HG02981 (cell line): ENCODE data around the gene TRABD2A.
"Not testable (repeated sequence)": the region's sequence is repeated elsewhere in the genome, so short reads cannot be mapped to it uniquely, and the experiment has no call there.

ENCODE experiments used
- ATAC-seq: cut with Tn5 transposase; IDR thresholded peaks from one replicate; pipeline ENCODE4 v1.9.1; 2021; ENCODE audit warnings: mild to moderate bottlenecking, moderate library complexity; ENCODE audit not compliant: unreplicated experiment

Gene TRABD2A

DNA sequence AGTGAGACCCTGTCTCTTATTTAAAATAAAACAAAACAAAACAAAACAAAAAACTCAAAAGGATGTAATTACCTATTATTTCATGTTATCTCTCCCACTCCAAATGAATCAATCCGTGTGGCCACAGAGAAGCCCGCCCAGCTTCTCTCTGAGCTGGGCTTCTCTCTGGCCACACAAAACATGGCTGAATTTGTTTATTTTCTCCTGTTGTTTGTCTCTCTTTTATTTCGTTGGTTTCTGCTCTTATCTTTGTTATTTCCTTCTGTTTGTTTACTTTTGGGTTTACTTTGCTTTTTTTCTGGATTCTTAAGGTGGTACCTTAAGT, 1.5 kb upstream of the TRABD2A start:
- ATAC-seq = no peak

DNA sequence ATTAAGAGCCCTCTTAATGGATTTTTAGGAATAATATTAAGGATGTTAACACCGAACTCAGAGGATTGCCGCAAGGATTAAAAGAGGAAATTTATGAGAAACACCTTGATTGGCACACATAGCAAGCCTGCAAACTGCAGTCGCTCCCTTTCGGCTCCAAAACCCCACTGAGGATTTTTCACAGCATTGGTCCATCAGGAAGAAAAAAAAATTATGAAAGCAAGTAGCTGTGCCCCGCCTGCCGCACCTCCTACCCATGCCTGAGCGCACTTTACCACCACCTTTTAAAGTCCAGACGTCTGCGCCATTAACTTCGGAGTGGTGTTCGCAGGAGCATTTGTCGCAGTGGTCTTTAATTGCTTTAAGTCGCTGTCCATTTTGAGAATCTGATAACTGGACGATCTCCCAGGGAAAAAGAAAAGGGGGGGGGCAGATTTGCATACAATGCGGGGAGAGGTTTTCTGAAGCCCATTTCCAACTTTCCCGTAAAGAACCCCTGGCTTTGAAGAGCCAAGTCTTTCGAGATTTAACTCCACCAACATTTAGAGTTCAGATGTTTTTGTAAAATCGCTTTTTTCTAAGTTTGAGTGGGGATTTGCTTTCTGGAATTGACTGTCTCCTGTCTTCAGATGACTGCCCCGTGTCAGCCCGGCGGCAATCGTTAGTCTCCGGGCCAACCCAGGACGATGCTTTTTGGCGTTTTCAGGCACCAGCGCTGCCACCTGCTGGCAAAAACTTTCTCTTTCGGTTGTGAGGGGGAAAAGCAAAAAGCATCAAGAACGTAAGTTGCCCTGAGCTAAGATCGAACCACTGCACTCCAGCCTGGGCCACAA, 913 bp upstream of the TRABD2A start:
- peak; percentile 55 for ATAC-seq

DNA sequence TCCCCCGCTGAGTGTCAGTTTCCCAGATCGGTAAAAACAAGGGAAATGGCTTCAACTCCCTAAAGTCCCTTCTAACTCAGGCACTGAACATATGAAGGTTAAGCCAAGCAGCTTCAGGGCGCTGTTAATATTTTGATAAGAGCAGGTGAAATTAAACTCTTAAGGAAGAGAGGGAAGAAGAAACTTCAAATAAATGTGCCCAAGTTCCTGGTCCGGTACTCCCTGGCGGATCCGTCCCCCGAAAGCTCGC, 564 bp downstream of the TRABD2A start:
- ATAC-seq = no peak

DNA sequence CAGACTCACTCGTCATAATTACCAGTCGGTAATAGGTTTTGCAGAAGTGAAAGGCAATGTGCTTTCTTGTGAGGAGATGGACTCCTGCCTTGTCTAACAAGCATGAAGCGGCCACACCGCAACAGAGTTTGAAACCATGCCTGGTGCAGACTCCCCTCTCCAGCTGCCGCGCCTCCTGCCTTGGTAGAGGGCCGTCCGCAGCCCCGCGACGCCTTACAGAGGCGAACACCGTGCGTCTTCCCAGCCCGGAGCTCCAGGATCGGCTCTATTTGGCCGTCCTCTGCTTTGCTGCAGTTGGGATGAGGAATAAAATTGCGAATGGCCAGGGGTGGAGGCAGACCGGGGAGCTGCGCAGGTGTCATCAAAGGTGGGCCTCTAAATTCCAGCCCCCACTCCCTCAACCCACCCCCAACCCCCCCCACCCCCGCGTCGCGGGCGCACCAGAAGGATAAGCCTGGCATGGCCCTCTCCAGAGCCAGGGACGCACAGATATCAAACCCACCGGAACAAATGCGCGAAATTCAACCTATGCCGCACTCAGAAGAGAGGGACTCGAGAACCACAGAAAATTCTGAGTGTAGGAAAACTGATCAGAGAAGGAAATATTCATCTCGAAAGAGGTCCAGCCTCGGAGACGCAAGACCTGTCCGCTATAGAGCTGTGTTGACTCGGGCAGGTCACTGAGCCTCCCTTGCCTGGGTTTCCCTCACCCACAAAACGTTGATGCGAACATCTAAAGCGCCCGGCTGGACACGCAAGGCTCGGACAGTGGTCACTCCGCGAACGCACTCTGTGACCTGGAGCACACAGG, 1.1 kb downstream of the TRABD2A start:
- ATAC-seq = peak; percentile 69

DNA sequence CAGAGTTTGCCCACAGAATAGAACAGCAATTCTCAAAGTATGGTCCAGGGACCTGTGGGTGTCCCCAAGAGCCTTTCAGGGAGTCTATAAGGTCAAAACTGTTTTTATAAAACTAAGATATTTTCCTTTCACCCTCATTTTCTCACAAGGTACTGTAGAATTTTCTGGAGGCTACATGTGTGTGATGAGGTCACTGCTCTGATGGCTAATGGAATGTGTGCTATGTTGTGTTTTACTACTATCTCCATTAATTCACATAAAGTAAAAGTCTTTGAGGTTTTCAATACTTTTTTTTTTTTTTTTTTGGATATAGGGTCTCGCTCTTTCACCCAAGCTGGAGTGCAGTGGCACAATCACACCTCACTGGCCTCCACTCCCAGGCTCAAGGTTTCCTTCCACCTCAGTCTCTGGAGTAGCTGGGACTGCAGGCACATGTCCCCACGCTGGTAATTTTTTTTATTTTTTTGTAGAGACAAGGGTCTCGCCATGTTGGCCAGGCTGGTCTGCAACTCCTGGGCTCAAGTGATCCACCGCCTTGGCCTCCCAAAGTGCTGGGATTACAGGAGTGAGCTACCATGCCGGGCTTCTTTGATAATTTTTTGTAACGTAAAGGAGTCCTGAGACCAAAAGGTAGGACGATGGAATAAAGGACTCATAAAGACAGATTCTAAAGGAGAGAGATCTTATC, 1.8 kb downstream of the TRABD2A start:
- no peak for ATAC-seq

DNA sequence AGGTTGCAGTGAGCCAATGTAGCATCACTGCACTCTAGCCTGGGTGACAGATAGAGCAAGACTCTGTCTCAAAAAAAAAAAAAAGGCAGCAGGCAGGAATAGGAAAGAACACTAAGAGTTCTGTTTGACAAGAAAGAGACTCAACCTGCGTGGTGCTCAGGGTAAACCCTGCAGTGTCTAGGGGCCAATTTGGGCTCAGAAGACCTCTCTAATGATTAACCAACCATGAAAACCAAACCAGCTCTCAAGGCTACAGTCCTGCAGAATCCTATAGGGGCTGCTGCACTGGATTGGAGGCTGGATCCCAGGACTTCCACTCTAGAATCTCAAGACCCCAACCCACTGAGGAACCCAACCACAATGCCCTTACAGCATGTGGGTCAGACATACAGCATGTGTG, 2.4 kb downstream of the TRABD2A start:
- no peak for ATAC-seq

DNA sequence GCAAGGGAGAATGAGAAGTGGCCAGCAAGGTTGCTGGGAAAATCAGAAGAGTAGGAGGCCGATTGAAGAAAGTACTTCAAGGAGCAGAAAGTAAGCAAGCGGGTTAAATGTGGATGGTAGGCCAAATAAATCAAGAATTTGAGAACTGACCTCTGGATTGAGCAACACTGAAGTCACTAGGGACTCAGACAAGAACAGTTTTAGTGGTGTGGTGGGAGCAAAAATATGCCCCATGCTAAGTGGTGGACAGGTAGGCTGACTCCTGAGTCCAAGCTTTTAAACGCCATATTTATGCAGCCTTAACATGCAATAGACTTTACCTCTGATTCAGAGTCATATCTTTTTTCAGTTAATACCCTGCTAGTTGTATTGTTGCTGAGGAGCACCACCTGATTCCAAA, 4.5 kb downstream of the TRABD2A start:
- no peak for ATAC-seq

DNA sequence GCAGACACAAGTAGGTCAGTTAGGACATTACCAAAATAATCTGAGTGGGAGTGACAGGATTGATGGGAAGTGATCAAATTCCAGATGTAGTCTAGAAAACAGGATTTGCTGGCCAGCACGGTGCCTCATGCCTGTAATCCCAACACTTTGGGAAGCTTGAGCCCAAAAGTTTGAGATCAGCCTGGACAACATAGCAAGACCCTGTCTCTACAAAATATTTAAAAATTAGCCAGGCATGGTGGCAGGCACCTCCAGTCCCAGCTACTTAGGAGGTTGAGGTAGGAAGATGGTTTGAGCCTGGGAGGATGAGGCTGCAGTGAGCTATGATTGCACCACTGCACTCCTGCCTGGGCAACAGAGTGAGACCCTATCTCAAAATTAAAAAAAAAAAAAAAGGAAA, 5.3 kb downstream of the TRABD2A start:
- ATAC-seq = not testable (repeated sequence)

DNA sequence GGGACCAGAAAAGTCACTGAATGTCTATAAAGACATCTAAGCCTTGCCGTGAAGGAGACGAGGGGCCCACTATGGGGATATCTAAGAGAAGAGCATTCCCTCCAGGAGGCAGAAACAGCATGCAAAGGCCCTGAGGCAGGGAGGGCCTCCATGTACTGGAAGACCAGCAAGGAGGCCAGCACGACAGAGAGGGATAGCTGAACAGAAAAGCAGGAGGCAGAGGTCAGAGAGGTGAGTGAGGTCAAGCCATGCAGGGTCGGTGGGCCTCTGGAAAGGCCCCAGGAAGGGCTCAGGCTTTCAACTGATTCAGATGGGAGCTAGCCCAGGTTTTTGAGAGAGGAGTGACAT, 5.7 kb downstream of the TRABD2A start:
- no peak for ATAC-seq

DNA sequence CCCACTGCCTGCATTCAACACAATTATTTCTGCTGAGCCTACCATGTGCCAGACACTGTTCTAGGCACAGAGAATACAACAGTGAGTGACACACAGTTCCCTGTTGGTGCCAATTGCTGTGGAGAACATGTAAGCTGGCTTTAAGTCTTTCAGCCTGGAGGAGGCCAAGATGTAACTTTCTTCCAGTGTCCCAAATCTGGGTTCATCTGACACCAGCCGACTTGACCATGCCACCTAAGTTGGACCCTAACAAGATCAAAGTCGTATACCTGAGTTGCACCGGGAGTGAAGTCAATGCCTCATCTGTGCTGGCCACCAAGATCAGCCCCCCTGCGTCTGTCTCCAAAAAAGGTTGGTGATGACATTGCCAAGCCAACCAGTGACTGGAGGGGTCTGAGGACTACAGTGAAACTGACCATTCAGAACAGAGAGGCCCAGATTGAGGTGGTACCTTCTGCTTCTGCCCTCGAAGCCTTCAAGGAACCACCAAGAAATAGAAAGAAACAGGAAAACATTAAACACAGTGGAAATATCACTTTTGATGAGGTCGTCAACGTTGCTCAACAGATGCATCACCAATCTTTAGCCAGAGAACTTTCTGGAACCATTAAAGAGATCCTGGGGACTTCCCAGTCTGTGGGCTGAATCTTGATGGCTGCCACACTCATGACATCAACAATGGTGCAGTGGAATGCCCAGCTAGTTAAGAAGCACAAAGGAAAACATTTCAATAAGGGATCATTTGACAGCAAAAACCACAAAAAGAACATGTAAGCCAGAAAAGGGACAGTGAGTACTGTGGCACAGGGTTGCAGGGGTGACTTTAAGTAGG, 6.3 kb downstream of the TRABD2A start:
- no peak for ATAC-seq

DNA sequence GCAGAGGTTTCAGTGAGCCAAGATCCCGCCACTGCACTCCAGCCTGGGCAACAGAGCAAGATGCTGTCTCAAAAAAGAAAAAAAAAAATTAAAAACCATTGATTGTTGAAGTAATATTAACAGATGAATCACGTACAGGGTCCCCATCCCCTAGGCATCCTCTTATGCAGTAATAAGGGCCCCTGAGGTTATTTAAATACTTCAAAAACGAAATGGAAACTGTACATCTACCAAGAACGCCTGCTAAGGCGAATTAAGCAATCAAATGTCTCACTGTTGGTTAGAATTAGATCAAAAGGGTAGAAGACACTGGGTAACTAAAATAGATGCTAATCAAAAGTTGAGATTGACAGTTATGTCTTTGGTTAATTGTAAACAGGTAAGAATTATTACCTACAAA, 7.5 kb downstream of the TRABD2A start:
- no peak for ATAC-seq

DNA sequence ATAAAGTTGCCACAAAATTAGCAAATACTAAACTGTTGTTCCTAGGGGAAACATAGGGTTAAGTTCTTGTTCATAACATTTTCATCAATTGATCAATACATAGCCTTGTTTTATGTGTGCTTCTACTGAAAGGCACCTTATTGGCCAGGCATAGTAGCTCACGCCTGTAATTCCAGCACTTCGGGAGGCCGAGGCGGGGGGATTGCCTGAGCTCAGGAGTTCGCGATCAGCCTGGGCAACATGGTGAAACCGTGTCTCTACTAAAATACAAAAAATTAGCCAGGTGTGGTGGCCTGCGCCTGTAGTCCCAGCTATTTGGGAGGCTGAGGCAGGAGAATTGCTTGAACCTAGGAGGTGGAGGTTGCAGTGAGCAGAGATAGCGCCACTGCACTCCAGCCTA, 8.2 kb downstream of the TRABD2A start:
- not testable (repeated sequence) for ATAC-seq

DNA sequence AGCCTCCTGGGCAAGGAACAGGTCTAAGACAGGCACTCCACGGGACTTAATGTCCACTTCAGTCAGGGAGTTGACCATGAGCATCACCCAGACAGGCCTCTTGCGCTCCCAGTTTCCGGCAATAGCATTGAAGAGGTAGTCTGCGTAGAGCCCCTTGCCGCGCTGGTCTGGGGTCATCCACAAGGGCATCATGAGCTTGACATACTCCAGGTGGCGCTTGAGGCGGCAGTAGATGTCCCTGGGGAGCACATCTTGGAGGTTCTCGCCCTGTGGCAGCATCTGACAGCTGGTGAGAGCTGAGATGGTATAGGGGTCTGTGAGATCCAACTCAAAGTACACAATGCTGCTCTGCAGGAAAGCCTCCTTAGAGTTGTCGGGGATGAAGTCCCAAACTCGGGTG, 10.6 kb downstream of the TRABD2A start:
- no peak for ATAC-seq

DNA sequence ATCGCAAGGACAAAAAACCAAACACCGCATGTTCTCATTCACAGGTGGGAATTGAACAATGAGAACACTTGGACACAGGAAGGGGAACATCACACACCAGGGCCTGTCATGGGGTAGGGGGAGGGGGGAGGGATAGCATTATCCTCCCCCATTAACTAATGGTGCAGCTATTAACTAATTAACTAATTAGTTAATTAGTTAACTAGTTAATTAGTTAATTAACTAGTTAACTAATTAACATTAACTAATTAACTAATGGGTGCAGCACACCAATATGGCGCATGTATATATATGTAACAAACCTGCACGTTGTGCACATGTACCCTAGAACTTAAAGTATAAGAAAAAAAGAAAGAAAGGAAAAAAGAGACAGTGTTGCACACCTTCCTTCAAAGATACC, 12.6 kb downstream of the TRABD2A start:
- ATAC-seq = not testable (repeated sequence)

DNA sequence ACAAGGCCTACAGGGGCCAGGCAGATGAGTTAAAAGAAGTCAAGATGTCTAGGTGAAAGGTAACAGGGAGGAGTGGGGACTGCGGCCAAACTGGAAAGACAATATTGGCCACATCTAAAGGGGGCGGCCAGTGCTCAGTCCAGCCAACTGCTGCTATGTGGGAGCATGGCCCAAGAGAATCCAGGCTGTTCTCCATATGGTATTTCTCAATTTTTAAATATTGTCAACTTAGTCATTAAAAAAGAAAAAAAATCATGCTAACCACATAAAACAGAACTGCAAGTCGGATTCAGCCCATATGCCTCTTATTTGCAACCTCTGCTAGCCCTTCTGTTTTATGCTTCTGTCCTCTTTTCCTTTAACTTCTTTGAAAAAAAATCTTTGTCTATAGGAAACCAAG, 14.8 kb downstream of the TRABD2A start:
- no peak for ATAC-seq

DNA sequence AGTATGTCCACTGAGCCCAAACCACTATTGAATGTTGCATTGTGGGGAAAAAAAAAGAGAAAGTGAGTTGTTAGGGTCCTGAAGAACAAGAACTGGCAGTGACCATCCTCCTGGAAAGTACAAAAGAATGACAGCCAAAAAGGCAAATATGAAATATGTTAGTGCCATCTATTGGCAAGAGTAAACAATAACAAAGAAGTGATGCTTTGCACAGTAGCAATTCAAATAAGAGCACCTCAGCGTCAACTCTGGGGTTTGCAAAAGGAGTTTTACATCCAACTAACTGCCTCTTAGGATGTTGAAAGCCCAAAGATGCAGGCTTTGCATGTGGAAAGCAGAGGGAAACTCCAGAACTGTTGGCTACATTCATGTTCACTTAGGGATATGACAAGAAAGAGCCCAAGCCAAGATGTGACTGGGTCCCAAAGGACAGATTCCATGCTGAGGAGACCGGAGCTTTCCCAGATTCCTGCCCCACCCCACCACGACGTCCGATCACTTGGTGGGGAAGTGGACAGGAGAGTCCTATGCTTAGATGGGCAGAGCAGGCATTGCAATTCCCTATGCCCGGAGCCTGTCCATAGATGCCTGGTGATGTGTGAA, 15.6 kb downstream of the TRABD2A start:
- no peak for ATAC-seq

DNA sequence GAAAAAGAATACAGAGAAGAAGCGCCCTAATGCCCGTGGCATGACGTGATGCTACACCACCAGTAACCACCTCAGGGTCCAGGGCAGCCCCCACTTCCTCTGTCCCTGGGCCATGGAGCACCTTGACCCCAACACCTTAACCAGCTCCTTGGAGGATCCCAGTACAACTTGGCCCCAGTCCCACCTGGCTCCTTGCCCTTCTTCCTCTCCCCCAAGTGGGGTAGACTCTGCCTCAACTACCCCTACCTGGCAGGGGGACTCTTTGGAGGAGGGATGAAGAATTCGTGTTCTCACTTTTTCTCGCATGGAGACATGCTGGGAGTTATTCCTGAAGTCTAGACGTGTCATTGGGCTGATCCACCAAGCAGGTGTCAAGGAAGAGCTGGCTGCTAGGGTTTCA, 18.9 kb downstream of the TRABD2A start:
- ATAC-seq = no peak

DNA sequence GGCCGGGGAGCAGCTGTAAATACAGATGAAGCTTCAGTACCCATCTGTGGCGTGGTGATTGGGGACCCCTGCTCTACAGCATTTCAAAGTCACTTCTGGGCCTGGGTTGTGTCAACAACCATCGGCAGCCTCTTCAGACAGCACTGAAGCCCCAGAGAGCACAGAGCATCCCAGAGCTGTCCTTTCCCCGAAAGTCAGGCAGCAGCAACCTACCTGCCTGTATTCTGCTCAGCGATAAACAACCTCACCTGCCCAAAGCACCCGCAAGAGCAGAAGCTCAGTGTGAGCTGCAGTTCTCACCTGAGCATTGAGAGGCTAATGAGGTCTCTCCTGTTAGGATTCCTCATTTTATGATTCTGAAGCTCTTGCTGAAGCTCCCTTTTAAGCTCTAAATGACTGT, 19.3 kb downstream of the TRABD2A start:
- ATAC-seq = no peak

DNA sequence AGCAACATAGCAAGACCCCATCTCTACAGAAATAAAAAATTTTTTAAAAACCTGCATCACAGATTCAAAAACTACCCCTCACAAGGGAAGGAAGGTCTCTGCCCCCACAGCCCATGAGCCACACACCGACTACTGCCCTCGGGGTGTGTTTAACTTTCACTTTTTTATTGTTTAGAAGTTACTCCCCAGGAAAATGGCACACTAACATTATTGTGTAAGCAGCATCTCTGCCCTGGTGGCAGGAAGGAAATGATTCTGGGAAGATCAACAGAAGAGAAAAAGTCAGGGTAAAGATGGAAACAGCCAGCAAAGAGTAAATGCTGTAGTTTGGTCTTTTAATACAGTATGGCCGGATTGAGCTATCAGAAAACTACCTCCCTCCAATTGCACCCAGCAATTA, 21.9 kb downstream of the TRABD2A start:
- ATAC-seq = no peak

DNA sequence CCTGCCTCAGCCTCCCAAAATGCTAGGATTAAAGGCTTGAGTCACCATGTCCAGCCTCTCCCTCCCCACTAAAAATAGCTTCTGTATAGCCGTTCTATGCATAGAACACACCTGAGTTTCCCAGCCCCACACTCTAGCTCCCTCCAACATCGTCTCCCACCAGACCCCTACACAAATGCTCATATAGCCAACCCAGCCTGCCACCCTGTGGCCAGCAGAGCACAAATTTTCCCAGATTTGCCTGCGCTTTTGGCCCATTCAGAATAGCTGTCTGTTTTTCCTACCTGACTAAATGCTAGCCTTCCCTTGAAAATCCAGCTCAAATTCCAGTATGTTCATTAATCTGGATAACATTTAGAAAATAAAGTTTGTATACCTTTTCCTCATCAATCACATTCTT, 22.8 kb downstream of the TRABD2A start:
- no peak for ATAC-seq

DNA sequence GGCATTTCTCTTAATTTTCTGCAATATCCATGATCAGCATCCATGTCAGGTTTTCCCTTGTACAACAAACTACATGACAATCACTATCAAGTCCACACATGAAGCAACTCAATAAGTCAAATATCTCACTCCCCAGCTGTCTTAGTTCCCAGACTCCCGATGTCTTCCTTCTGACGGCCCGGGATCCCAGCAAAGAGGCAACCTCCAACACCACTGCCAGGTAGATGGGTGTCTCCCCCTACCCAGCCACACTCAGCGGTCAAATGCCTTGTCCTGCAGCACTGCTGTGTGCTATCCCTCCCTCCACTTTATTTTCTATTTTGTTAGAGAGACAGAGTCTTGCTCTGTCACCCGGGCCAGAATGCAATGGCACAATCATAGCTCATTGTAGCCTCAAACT, 23.3 kb downstream of the TRABD2A start:
- no peak for ATAC-seq
